Measurements from ENCODE around the gene ZNF705A. TPM values are rescaled to one million over a fixed set of nuclear protein-coding genes. Genes with fewer than 3 reads are reported as not detected.
A peak's percentile ranks its signal among the peaks of the same experiment; 100 is the strongest.
"Not testable (repeated sequence)": the region's sequence is repeated elsewhere in the genome, so short reads cannot be mapped to it uniquely, and the experiment has no call there.

Gene ZNF705A
- total RNA-seq, 1 donor from 2014 or later: not detected

GRCh38 chr12:8226355-8226754 is 69.5 kb downstream of the ZNF705A start:
- Mint-ChIP-seq H3K9me3 (no peaks in the 10 kb centered on the region), H3K4me1 (no peaks in the 10 kb centered on the region), H3K4me3 (no peak overlapping the region), H3K27me3 (no peaks in the 10 kb centered on the region), H3K27ac (no peak overlapping the region), H3K36me3 (ENCODE audit: low read depth) (no peaks in the 10 kb centered on the region)
- ChIA-PET CTCF (no interaction called here), POLR2A (interaction anchor here (0.6 kb wide), 1 partner anchor 1591 kb away, joined by 3 read pairs; the partner anchor contains the start of gene LPAR5)
- no peak for TF ChIP-seq CTCF (IDR thresholded peaks at IDR 0.05)
- DNase-seq (no peak), ATAC-seq (ENCODE audit: low read depth) (no peak)
- intact Hi-C loops (cut with micrococcal nuclease): no loop called here

- H3K36me3 Mint-ChIP-seq (ENCODE audit: low read depth); ATAC-seq (ENCODE audit: low read depth); DNase-seq; intact Hi-C loops (cut with micrococcal nuclease); CTCF ChIA-PET; H3K4me1 Mint-ChIP-seq; H3K27me3 Mint-ChIP-seq; H3K9me3 Mint-ChIP-seq: not testable (repeated sequence)
- H3K4me3 Mint-ChIP-seq: peak within 1 kb of the TSS; percentile 78
- POLR2A ChIA-PET: interaction anchor here (1.0 kb wide), 1 partner anchor 267 kb away, joined by 3 read pairs; no protein-coding TSS in a partner anchor
- H3K27ac Mint-ChIP-seq: peak within 1 kb of the TSS; percentile 35
These were observed 70.3 kb downstream of the ZNF705A start, which contains the start of gene FAM90A1 for GRCh38 chr12:8226992-8227731. Gene FAM90A1 (minus strand): TSS chr12:8227618. CDS start chr12:8224832, 2,786 bp downstream.

GRCh38 chr12:8227732-8228077 is 70.9 kb downstream of the ZNF705A start:
- H3K36me3 Mint-ChIP-seq (ENCODE audit: low read depth); DNase-seq; H3K27me3 Mint-ChIP-seq; H3K9me3 Mint-ChIP-seq; H3K4me1 Mint-ChIP-seq; ATAC-seq (ENCODE audit: low read depth); intact Hi-C loops (cut with micrococcal nuclease); CTCF ChIA-PET: not testable (repeated sequence)
- Mint-ChIP-seq H3K4me3 (peak overlapping the region; percentile 78), H3K27ac (peak overlapping the region; percentile 35)
- POLR2A ChIA-PET: interaction anchor here (1.0 kb wide), 1 partner anchor 267 kb away, joined by 3 read pairs; no protein-coding TSS in a partner anchor

- H3K9me3 Mint-ChIP-seq; H3K27ac Mint-ChIP-seq; ATAC-seq (ENCODE audit: low read depth); DNase-seq; CTCF ChIA-PET; H3K36me3 Mint-ChIP-seq (ENCODE audit: low read depth); intact Hi-C loops (cut with micrococcal nuclease); POLR2A ChIA-PET; H3K27me3 Mint-ChIP-seq; H3K4me1 Mint-ChIP-seq; H3K4me3 Mint-ChIP-seq: not testable (repeated sequence)
These were observed 71.8 kb downstream of the ZNF705A start for GRCh38 chr12:8228607-8229006.

- CTCF ChIA-PET: interaction anchor here (0.6 kb wide), 1 partner anchor 762 kb away, joined by 3 read pairs; no protein-coding TSS in a partner anchor
- H3K4me1 Mint-ChIP-seq; intact Hi-C loops (cut with micrococcal nuclease); H3K27ac Mint-ChIP-seq; H3K4me3 Mint-ChIP-seq; ATAC-seq (ENCODE audit: low read depth); H3K9me3 Mint-ChIP-seq; H3K36me3 Mint-ChIP-seq (ENCODE audit: low read depth); POLR2A ChIA-PET; DNase-seq; H3K27me3 Mint-ChIP-seq: not testable (repeated sequence)
These were observed 72.7 kb downstream of the ZNF705A start for GRCh38 chr12:8229486-8229885.

Other genes with a start within 250 kb of the ZNF705A start
- gene SLC2A3, start 220.8 kb upstream of the ZNF705A start, total RNA-seq: 87.9 and 88.9 TPM in 2 replicates
- 12.5 and 13.6 TPM in 2 replicates for gene FOXJ2, start 124.3 kb upstream of the ZNF705A start, total RNA-seq
- 0.11 and 0.29 TPM in 2 replicates for gene C3AR1, start 90.7 kb upstream of the ZNF705A start, total RNA-seq
- 27.9 and 35.8 TPM in 2 replicates for gene NECAP1, start 74.7 kb upstream of the ZNF705A start, total RNA-seq
- 1.3 and 2.5 TPM in 2 replicates for gene CLEC4A, start 33.4 kb upstream of the ZNF705A start, total RNA-seq
- gene FAM90A1, start 70.6 kb downstream of the ZNF705A start, total RNA-seq: not detected in 2 replicates